Fibroblast of villous mesenchyme (primary cell): ENCODE results near the gene ATP8A2. TPM values are rescaled to one million over a fixed set of nuclear protein-coding genes. Genes with fewer than 3 reads are reported as not detected.

Experiments used
- DNase-seq: peaks from one replicate; pipeline ENCODE4 v3.0.0-alpha.2; 2010; ENCODE audit warnings: low read depth
- H3K4me3 ChIP-seq: 2 replicates; pipeline ENCODE4 v1.5.1; 2011; ENCODE audit warnings: low read depth, mild to moderate bottlenecking, low read length
- CTCF ChIP-seq: IDR thresholded peaks from 2 replicates; pipeline ENCODE4 v1.5.1; 2012; ENCODE audit warnings: low read depth, mild to moderate bottlenecking, low read length; ENCODE audit not compliant: insufficient read depth
- total RNA-seq: library from RNA; depleted of rRNA; stranded (reverse); fragments of >200 nt; gene quantifications from 2 replicates; pipeline ENCODE4 v1.2.3, GENCODE V29; 2012

The ATP8A2 gene
- total RNA-seq, 1 donor = under 0.01 TPM

GRCh38 chr13:25400925-25401324 is 29.2 kb downstream of the ATP8A2 start:
- no peak for DNase-seq
- no peak for TF ChIP-seq CTCF
- no peak overlapping the region for H3K4me3 ChIP-seq

GRCh38 chr13:25401958-25402357 is 30.2 kb downstream of the ATP8A2 start:
- DNase-seq = no peak
- no peak overlapping the region for H3K4me3 ChIP-seq
- TF ChIP-seq CTCF = no peak

GRCh38 chr13:25406377-25406776 is 34.6 kb downstream of the ATP8A2 start:
- TF ChIP-seq CTCF = peak; percentile 23
- no peak overlapping the region for H3K4me3 ChIP-seq
- DNase-seq = no peak

- H3K4me3 ChIP-seq = no peak overlapping the region
- DNase-seq = no peak
- TF ChIP-seq CTCF = no peak
Observed at GRCh38 chr13:25409938-25410337, 38.2 kb downstream of the ATP8A2 start.

GRCh38 chr13:25415241-25415640 is 43.5 kb downstream of the ATP8A2 start:
- no peak overlapping the region for H3K4me3 ChIP-seq
- no peak for DNase-seq
- TF ChIP-seq CTCF = no peak

- DNase-seq = no peak
- H3K4me3 ChIP-seq = no peak overlapping the region
- no peak for TF ChIP-seq CTCF
Observed at GRCh38 chr13:25417535-25417934, 45.8 kb downstream of the ATP8A2 start.

GRCh38 chr13:25420161-25420560 is 48.4 kb downstream of the ATP8A2 start:
- TF ChIP-seq CTCF = no peak
- no peak for DNase-seq
- H3K4me3 ChIP-seq = no peak overlapping the region
